Measurements from ENCODE around the gene HIC2.
"Not testable (repeated sequence)": the region's sequence is repeated elsewhere in the genome, so short reads cannot be mapped to it uniquely, and the experiment has no call there.

HIC2 gene

DNA sequence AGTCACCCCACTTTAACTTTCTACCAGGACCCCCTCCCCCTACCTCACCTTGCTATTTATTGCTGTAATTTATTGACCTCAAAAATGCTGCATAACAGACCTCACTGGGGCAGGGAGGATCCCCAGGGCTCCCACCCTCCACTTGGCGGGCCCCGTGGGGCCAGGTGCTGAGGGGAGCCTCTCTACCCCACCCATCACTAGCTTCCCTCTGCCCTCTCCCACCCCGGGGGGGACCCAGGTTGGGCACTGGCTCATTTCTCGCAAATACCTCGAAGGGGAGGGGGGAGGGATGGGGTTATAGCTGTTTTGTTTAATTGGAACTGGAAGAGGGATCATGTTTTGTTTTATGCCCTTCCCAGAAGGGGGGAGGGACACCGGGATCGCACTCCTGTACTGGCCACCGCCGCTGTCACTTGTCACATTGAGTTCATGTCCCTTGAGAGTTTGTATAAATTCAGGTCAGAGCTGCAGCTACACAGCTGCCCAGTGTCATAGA is 33.7 kb downstream of the HIC2 start:
- DNase-seq = peak; percentile 35

DNA sequence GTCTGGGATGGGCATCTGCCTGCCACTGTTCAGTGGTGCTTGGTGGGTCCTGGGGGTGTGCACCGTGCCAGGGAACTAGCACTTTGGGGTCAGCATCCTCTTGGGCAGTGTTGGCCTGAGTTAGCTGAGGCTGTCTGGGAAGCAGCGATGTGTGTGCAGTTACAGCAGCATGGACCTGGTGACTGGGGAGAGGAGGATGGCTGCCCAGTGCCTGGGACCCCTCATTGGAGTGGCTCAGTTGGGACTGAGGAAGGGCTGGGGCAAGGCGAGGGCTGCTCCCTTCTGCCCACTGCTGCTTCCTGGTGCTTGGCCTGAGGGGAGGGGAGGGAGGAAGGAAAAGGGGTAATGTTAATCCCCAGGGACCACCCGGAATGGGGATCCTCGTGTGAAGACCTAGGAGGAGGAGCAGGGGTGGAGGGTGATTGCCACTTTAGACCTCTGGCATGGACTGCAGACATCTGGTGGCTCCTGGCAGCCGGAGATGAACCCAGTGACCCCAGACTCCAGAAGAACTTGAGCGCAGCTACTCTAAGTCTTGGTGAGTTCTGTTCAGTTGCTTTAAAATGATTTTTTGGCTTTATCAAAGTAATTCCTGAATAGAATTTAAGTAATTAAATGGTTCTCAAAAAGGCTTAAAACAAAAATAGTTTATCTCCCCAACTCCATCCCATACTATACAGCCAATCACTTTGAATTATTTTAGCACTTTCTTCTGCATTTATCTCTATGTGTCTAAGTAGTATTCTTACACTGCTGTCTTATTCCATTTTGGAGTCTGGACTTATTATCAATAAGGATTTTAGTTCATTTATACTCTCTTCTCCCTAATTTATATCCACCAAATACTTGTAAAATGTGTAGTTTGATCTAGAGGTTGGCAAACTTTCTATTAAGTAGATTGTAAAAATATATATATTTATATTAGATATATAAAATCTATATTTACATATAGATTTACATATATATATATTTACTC is 34.7 kb downstream of the HIC2 start:
- peak; percentile 36 for DNase-seq

DNA sequence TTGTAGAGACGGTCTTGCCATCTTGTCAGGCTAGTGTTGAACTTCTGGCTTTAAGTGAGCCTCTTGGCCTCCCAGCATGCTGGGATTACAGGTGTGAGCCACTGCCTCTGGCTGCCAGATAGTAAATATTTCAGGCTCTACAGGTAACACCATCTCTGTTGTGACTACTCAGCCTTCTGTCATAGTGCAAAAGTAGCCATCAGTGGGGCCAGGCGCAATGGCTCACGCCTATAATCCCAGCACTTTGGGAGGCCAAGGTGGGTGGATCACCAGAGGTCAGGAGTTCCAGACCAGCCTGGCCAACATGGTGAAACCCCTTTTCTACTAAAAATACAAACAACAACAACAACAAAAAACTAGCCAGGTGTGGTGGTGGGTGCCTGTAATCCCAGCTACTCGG is 35.5 kb downstream of the HIC2 start:
- DNase-seq = peak; percentile 33

DNA sequence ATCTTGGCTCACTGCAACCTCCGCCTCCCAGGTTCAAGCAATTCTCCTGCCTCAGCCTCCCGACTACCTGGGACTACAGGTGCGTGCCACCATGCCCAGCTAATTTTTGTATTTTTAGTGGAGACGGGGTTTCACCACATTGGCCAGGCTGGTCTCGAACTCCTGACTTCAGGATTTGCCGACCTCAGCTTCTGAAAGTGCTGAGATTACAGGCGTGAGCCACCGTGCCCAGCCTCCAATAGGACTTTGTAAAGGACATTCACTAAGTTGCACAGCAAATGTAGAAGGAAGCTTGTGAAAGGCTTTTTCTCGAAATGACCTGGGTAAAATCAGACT is 37.8 kb downstream of the HIC2 start:
- not testable (repeated sequence) for DNase-seq

DNA sequence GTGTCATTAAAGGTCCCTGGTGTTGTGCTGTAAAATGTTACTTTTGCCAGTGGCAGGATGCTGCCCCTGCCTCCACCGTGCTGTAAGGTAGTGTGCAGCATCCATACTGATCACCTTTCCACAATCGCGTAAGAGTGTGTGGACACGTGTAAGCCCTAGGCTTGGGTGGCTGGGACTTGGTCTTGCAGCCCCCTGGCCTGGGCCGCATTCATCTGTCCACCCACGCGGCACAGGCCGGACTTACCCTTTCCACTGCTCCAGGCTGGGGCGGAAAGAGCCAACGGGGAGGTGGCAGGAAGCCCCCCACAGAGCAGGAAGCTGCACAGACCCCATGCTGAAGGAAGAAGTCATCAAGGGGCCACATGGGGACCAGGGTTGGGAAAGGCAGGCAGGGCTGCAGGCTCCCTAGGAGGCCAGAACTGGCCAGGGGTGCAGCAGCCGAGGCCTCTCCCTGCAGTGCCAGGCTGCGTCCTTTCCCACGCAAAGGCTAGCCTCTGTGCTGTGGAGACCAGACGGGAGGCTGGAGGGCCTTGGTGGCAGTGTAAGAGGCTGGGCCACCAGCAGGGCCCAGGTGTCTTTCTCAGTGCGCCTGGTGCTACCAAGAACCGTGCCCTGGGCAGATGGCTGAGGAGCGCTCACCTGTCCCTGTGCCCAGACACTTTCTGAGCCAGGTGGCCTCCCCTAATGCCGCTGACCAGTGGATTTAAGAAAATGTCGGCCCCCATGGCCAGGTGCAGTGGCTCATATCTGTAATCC is 38.3 kb downstream of the HIC2 start:
- no peak for DNase-seq

DNA sequence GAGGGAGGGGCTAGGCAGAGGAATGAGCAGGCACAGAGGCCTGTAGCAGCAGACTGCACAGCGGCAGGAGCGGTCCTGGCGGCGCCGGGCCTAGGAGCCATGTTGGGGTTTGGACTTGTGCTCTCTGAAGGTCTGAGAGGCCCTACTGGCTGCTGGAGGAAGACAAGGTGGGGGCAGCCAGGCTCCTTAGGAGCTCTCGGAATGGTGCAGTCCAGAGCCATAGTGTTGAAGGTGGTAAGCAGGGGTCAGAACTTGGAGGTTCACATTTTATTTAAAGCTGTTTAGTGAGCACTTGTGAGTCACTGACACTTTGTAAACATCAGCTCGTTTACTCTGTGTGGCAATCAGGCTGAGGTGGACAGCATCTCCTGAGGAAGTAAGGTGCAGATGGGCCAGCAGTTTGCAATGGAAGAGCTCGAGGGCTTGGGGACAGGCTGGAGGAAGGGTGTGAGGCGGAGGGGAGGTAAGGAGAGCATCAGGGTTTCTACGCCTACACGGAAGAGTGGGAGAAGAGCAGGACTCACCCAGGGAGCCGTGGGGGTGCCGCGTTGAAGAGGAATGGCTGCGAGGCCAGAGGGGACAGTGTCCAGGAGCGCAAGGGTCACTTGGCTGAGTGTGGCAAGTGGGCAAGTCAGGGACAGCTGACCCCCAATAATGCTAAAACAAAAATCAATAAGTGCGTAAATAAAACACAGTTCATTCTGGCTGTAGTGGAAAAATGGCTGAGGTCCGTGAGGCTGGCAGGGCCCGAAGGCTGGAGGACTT is 40.0 kb downstream of the HIC2 start:
- DNase-seq = no peak

DNA sequence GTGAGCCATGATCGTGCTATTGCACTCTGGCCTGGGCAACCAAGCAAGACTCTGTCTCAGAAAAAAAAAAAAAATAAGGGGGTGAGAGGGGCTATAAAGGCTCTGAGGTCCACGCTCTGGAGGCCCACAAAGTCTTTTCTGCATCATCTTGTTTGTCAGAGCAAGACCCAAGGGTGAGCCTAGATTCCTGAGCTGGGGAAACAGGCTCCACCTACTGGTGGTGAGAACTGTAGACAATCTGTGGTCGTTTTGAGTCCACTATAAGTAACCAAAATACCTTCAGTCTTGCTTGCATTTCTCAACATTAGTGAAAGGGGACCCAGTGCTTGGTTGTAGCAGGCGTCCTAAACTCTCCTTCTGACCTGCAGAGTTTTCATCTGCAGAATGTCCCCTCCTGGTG is 45.5 kb downstream of the HIC2 start:
- not testable (repeated sequence) for DNase-seq

DNA sequence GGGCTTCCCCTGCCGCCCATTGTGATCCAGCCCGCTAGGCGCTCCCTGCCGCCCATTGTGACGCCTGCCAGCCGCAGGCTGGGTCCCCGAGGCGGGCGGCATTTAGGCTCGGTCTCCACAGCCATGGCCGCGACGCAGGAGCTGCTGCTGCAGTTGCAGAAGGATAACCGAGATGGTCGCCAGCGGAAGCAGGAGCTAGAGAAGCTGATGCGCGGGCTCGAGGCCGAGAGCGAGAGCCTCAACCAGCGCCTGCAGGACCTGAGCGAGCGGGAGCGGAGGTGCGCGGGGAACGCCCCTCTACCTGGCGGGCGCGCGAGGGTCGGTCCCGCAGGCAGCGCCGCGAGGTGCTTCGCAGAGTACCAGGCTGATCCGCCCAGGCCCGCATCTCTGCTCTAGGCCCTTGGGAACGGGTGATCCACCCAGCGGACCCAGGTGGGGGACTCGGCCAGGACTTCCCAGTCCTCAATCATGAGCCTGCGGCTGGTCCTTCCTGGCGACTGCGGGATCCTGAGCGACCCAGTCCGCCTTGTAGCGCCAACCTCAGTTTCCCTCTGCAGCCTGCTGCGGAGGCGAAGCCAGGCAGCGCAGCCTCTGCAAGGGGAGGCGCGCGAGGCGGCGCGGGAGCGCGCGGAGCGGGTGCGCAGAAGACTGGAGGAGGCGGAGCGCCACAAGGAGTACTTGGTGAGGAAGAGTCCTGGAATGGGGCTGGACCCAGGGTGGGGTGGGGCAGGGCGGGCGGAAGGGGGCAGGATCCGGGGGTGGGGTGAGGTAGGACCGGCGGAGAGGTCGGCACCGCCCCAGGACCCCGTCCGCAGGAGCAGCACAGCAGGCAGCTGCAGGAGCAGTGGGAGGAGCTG is 50.4 kb downstream of the HIC2 start, which contains the start of gene TMEM191C:
TMEM191C (plus strand) TSS at position 51 of the 857 bp plus-strand sequence; CDS start at position 124, 73 bp downstream.
- DNase-seq = not testable (repeated sequence)

DNA sequence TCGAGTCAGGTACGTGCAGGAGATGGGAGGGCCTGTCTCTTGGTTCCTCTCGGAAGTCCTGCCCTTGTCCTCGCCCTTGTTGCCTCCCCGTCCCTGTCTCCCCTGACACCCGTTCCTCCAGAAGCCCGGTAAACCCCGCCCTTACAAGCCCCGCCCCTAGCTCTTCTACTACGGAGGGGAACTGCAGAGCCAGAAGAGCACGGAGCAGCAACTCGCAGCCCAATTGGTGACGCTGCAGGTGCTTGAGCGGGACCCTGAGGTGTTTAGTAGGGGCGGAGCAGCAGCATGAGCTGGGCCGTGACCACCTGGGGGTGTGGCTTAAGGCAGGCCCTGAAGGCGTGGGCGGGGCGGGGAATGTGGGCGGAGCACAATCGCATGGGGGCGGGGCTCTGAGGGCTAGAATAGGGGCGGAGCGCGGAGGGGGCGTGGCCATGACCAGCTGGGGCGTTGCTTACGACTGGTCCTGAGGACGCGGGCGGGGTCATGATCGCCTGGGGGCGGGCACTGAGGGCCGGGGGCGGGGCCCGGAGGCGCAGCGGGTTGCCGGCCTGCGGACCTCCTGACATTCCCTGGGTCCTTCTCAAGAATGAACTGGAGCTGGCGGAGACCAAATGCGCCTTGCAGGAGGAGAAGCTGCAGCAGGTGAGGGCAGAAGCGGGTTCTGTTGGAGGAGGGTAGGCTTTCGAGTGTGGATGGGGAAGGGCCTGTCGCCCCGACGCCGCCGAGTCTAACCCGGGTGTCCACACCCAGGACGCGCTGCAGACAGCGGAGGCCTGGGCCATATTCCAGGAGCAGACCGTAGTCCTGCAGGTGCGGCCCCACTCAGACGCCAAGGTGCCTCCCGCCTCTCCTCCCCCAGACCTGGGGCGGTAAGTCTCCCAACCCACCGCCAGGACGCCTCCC is 51.3 kb downstream of the HIC2 start:
- peak; percentile 95 for DNase-seq

DNA sequence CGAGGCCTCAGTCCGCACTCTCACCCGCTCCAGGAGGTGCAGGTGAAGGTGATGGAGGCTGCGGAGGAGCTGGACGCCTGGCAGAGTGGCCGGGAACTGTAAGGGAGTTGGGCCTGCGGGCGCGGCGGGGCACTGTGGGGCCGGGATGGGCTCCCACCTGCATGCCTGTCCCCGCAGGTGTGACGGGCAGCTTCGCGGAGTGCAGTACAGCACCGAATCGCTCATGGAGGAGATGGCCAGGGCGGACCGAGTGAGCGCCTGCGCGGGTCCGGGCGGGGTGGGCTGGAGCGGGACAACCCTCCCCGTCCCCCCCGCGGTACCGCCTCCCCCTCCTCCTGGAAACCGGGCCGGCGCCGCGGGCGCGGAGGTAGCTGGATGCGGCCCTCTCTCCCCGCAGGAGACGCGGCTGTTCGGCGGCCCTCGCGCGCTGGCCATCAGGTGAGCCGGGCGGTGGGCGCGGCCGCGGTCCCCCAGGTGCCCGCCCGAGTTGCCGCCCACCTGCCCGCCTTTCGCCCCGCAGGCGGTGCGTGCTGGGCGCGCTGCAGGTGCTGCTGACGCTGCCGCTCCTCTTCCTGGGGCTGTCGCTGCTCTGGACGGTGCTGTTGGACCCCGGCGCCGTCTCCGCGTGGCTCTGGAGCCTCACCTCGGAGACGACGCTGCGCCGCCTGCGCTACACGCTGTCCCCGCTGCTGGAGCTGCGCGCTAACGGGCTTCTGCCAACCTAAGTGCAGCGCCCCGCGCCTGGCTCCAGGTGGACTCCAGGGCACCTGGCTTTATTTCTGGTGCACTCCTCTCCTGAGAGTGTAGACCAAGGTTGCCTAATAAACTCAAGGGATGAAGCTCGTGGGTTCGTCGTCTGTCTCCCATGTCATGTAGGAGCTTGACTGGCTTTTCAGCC is 52.2 kb downstream of the HIC2 start:
- not testable (repeated sequence) for DNase-seq

DNA sequence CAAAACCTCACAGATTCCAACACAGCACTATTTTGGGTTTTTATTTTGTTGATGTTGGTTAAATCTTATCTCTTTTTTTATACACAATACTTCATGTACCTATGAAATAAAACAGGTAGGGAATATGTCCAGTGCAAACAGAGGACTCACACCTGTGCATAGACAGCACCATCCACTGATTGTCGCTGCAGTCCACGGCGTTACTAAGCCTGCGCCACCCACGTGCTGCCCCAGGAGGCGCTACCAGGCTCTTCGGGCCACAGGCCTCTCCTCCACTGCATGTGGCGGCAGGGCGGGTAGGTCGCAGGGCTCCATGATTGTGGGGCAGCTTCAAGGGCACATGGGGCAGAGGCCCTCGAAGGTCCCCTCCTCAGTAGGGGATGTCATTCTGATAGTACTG is 55.8 kb downstream of the HIC2 start:
- DNase-seq = not testable (repeated sequence)

DNA sequence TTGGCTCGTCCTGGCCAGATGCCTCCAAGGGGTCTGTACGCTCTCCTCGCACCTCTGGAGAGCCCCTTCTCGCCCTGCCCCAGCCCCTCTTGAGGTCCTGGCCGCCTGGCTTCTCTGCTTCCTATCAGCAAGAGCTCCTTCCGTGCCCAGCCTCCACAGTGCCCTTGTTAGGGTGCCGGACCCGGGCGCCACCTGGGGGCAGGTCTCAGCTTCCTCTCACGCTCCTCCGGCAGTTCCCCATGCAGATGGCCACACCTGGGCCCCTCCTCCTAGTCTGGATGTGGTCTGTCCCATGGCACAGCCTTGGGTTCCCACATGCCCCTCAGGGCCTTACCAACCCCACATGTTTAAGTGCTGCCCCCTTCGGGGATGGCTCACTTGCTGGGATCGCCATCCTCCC is 56.5 kb downstream of the HIC2 start:
- not testable (repeated sequence) for DNase-seq

DNA sequence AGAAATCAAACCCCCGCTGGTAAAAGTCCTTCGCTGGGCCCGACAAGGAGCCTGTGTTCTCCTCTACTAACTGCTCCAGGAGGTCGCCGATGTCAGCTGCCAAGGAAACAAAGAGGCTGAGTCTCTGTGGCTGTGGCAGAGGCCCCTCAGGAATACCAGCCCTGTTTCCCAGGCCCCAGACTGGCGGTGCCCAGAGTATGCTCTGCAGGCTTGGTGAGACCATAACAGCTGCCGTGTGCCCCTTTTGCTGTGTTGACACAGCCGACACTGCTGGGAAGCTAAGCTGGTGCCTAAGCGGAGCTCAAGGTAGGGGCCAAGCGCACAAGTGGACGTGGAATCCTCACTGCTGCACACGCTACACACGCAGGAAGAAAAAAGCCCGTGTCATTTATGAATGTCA is 66.9 kb downstream of the HIC2 start:
- DNase-seq = not testable (repeated sequence)

DNA sequence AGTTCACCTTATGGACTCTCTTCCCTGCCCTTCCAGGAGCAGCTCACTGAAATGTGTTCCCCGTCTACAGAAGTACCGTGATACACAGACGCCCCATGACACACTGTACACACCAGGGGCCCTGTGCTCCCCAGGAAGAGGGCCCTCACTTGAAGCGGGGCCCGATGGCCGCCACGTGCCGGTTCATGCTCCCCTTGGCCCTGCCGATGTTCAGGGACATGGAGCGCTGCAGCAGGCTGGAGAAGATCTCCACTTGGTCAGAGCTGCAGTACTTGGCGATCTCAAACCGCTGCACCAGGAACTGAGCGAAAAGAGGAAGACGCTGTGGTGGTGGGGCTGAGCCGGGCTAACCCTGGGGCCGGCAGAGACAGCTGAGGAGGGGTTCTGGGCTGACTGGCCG is 70.6 kb downstream of the HIC2 start:
- DNase-seq = not testable (repeated sequence)

DNA sequence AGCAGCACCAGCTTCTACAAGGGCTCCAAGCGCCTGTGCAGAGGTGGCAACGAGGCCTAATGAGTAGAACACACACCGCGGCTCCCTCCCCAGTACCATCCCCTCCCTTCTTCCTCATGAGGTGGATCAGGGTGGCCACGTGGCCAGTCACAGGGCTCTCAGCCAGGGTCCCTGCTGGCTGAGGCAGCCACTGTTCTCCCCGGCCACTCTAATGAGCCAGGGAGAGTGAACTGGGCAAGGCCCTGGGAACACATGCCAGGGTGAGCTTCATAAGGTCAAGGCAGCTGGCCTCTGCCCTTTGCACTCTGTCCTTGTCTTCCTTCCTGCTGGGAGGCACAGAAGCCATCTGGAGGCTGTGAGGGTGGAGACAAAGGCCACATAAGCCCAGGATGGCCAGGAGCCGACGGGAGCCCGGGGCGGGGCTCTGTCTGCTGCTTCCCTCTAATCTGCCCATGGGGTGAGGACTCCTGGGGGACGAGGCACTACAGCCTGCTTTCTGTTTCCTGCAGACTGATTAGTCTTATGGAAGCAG is 72.0 kb downstream of the HIC2 start:
- not testable (repeated sequence) for DNase-seq

DNA sequence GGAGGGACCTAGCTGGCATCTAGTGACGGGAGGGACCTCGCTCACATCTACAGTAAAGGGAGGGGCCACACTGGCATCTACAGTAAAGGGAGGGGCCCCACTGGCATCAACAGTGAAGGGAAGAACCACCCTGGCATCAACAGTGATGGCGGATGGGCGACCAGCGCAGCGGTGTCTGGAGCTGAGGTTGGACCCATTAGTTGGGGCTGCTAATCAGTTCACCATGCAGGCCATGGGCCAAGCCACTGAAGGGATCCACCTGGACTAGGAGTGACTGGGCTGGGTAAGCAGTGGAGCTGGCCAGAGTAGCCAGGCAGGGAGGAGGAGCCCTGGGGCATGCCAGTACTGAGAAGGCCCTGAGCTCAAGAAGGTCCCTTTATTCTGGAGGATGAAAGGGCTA is 73.4 kb downstream of the HIC2 start:
- DNase-seq = peak; percentile 28

DNA sequence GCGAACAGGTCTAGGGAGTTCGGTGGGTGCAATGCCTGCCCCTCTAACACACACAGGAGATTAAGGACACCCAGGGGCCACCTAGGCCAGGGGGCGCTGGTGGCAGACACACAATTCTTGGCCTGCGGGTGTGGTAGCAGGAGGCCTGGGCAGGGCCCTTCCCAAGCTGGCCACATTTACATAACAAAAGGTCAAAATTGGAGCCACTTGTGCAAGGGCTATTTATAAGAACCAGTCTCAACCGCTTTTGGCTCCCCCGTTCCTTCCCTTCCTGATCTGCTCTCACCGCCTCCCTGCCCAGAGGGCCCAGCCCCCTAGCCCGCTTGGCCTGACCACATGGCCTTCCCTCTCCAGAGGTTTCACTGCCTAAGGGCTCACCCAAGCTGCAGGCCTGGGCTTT is 75.1 kb downstream of the HIC2 start:
- DNase-seq = not testable (repeated sequence)

DNA sequence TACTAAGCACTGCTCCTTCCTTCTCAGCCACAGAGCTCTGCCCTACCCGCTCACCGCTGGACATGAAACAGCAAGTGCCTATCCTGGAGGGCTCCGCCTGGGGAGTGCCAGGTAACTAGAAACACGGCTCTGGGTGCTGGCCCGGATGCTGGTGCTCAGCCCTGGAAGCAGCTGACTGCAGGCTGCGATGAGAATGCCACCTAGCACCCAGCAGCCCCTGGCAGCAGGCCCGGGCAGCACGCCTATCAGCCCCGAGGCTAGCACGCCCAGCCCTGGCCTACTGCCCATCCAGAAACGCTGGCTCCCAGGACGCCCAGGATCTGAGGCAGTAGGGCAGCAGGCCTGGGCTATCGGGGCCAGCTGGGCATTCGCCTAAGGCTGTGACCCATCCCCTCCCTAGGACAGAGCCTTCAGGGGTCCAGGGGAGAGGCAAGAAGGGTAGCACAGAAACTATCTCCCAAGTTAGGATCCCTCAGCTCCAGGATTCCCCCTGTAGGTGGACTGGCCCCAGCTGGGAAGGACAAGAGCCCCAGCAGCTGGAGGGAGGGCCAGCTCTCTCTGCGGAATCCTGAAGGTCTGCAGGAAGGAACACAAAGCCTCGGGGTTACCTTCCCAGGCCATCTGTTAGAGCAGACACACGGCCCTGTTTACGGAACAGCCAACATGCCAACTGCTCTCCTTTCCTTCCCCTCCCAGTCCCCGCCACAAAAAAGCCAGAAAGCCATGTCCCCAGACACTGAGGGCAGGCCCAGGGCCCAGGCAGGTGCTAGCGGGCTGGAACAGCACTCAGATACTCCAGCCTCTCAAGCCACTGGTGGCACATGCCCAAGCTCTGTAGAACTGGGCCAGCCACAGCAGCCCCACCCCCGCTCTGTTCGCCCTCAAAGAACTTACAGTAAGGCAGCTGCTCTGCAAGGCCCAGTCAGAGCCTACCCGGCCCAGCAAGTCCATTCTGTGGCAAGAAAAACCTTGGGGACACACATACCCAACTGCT is 76.9 kb downstream of the HIC2 start:
- DNase-seq = not testable (repeated sequence)

Measured in activated CD8-positive, alpha-beta memory T cell treated with anti-CD3 and anti-CD28 coated beads, Interleukin-2, amount 50 U/mL, for 48 hours (primary cell).